Neutrophil (primary cell): Measurements from ENCODE around the gene DPPA3.
"Not testable (repeated sequence)": the region's sequence is repeated elsewhere in the genome, so short reads cannot be mapped to it uniquely, and the experiment has no call there.

ENCODE experiments used
- H3K27ac ChIP-seq: fragments of 200-600 bp; sonication (generic); 2 replicates; pipeline ENCODE4 v1.5.1; 2016; ENCODE audit warnings: mild to moderate bottlenecking, moderate library complexity
- H3K27me3 ChIP-seq: fragments of 200-600 bp; sonication (generic); 2 replicates; pipeline ENCODE4 v1.6.0; 2016; ENCODE audit warnings: mild to moderate bottlenecking
- H3K36me3 ChIP-seq: fragments of 200-600 bp; sonication (generic); 2 replicates; pipeline ENCODE4 v1.5.1; 2017
- H3K4me1 ChIP-seq, 2 experiments: fragments of 200-600 bp in 1 of 2; sonication (generic) in 1 of 2; 1 replicate in 1 of 2; 2 replicates in 1 of 2; pipeline versions ENCODE4 v1.5.1 to v1.6.1; 2013 to 2016; ENCODE audit warnings: low read depth in 1 of 2, low read length in 1 of 2, mild to moderate bottlenecking in 1 of 2, moderate library complexity in 1 of 2; ENCODE audit not compliant: control insufficient read depth in 1 of 2, insufficient read depth in 1 of 2
- H3K4me3 ChIP-seq, 2 experiments: fragments of 200-600 bp in 1 of 2; sonication (generic) in 1 of 2; 1 replicate in 1 of 2; 2 replicates in 1 of 2; pipeline ENCODE4 v1.5.1; 2013 to 2016; ENCODE audit warnings: low read depth in 1 of 2, low read length in 1 of 2, mild to moderate bottlenecking in 1 of 2, moderate library complexity in 1 of 2
- H3K9me3 ChIP-seq: fragments of 200-600 bp; sonication (generic); 2 replicates; pipeline ENCODE4 v1.5.1; 2016
- CTCF ChIP-seq: fragments of 200-600 bp; sonication (generic); IDR thresholded peaks from 2 replicates; pipeline ENCODE4 v1.5.1; 2016; ENCODE audit warnings: antibody characterized with exemption

Gene DPPA3

GRCh38 chr12:7732993-7733392, 21.8 kb downstream of the DPPA3 start:
- no peaks in the 10 kb centered on the region for H3K4me1 ChIP-seq
- H3K36me3 ChIP-seq = peaks cover 83% of the 10 kb centered on the region
- no peak for TF ChIP-seq CTCF
- no peak overlapping the region for H3K4me3 ChIP-seq
- no peaks in the 10 kb centered on the region for H3K9me3 ChIP-seq
- H3K27me3 ChIP-seq = no peaks in the 10 kb centered on the region
- no peak overlapping the region for H3K27ac ChIP-seq

GRCh38 chr12:7747246-7747645, 36.0 kb downstream of the DPPA3 start, which contains the start of gene CLEC4C:
CLEC4C (minus strand) TSS chr12:7747375; CDS start chr12:7747348, 27 bp downstream.
- peak within 1 kb of the TSS; percentile 80 for H3K27ac ChIP-seq
- peak within 1 kb of the TSS; percentile 40 to 57 for H3K4me3 ChIP-seq
- H3K27me3 ChIP-seq = no peaks in the 10 kb centered on the region
- H3K36me3 ChIP-seq = no peaks in the 10 kb centered on the region
- no peak for TF ChIP-seq CTCF
- H3K4me1 ChIP-seq = peaks cover 0 to 16% of the 10 kb centered on the region in 2 experiments
- no peaks in the 10 kb centered on the region for H3K9me3 ChIP-seq

GRCh38 chr12:7748852-7749251, 37.6 kb downstream of the DPPA3 start:
- Histone ChIP-seq H3K27ac (no peak overlapping the region), H3K4me1 (peaks cover 0 to 16% of the 10 kb centered on the region in 2 experiments), H3K27me3 (no peaks in the 10 kb centered on the region), H3K36me3 (no peaks in the 10 kb centered on the region), H3K9me3 (no peaks in the 10 kb centered on the region), H3K4me3 (no peak overlapping the region)
- TF ChIP-seq CTCF = no peak

- Histone ChIP-seq H3K4me1 (peaks cover 0 to 13% of the 10 kb centered on the region in 2 experiments), H3K9me3 (no peaks in the 10 kb centered on the region), H3K4me3 (no peak overlapping the region), H3K27ac (no peak overlapping the region), H3K36me3 (no peaks in the 10 kb centered on the region), H3K27me3 (no peaks in the 10 kb centered on the region)
- no peak for TF ChIP-seq CTCF
Observed at GRCh38 chr12:7749442-7749841, 38.2 kb downstream of the DPPA3 start.

- no peak overlapping the region for H3K4me3 ChIP-seq
- TF ChIP-seq CTCF = no peak
- H3K4me1 ChIP-seq = peaks cover 0 to 6% of the 10 kb centered on the region in 2 experiments
- no peaks in the 10 kb centered on the region for H3K9me3 ChIP-seq
- no peak overlapping the region for H3K27ac ChIP-seq
- no peaks in the 10 kb centered on the region for H3K36me3 ChIP-seq
- no peaks in the 10 kb centered on the region for H3K27me3 ChIP-seq
Observed at GRCh38 chr12:7750350-7750749, 39.1 kb downstream of the DPPA3 start.

- no peaks in the 10 kb centered on the region for H3K4me1 ChIP-seq
- no peaks in the 10 kb centered on the region for H3K27me3 ChIP-seq
- no peak for TF ChIP-seq CTCF
- H3K9me3 ChIP-seq = no peaks in the 10 kb centered on the region
- no peak overlapping the region for H3K27ac ChIP-seq
- H3K36me3 ChIP-seq = no peaks in the 10 kb centered on the region
- H3K4me3 ChIP-seq = no peak overlapping the region
Observed at GRCh38 chr12:7751394-7751793, 40.2 kb downstream of the DPPA3 start.

- H3K9me3 ChIP-seq, H3K27me3 ChIP-seq, H3K36me3 ChIP-seq, H3K4me3 ChIP-seq, H3K27ac ChIP-seq, H3K4me1 ChIP-seq: not testable (repeated sequence)
Observed at GRCh38 chr12:7751941-7752922, 41.0 kb downstream of the DPPA3 start.
